GM19193 (cell line): Measurements from ENCODE around the gene ALPK3.

ENCODE experiments used
- POLR2A ChIP-seq: IDR thresholded peaks from 4 replicates; pipeline ENCODE4 v1.6.1; 2011; ENCODE audit not compliant: insufficient read depth, insufficient read length; ENCODE audit errors: extremely low read depth

The ALPK3 gene

DNA sequence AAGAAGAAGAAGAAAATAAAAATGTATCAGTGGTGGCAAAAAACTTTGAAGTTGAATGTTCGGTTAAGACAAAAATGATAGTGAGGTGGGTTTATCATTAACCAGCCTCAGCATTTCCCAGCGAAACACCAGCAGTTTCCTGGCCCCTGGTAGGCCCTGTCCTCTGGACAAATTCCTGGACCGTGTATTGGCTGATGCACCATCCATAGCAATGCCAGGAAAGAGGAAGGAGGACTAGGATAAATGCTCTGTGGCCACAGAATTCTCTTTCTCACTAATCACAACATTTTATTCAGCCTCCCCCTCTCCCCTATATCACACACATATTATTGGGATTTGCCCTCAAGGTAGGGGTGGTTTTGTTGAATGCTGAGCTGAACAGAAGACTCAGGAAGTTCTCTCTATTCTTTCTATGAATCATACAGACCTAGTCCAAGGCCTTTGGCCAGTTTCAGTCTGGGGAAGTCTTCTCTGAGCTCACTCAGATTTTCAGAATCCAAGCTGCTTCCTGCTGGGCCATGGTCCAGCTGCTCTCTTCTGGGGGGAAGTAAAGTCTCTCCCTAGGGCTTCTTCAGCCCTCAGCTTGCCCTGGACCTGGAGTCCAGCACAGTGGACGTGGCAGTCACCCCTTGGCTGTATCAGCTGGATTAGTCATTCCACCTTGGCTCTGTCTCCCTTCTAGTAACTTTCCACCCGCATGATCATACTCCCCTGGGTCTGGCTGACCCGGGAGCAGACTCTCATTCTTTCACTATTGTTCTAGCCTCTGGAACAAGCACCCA lies 94.9 kb downstream of the ALPK3 start:
- TF ChIP-seq POLR2A, result no peak

DNA sequence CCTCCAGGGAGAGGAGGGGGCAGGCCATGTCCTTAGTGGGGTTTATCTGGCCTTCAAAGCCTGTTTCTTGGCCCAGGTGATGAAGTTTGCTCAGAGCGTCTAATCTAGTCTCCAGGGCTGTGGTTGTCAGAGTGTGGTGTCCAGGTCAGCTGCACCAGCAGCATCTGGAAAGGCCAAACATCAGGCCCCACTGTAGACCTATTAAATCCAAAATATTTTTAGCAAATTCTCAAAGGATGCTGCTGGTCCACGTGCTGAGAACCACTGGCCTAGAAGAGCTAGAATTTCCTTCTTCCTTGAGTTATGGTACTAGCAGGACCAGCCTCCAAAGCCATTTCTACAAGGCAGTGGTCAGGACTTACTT lies 96.2 kb downstream of the ALPK3 start:
- no peak for TF ChIP-seq POLR2A

DNA sequence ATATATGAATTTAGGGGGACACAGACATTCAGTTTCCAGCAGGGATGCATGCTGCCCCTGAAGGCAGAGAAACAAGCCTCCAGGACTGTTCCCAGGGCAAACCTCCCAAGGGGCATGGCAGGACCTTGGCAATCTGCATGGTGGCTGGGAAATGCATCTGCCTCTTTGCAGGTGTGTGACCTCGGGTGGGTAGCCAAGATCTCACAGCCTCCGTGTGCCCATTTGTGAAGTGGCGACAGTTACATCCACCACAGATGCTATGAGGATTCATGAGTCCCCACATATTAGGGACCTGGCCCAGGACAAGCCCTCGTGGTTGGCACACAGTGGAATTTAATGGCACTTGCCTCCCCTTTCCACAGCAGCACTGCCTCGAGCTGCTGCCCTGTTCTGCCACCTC lies 97.2 kb downstream of the ALPK3 start:
- no peak for TF ChIP-seq POLR2A

DNA sequence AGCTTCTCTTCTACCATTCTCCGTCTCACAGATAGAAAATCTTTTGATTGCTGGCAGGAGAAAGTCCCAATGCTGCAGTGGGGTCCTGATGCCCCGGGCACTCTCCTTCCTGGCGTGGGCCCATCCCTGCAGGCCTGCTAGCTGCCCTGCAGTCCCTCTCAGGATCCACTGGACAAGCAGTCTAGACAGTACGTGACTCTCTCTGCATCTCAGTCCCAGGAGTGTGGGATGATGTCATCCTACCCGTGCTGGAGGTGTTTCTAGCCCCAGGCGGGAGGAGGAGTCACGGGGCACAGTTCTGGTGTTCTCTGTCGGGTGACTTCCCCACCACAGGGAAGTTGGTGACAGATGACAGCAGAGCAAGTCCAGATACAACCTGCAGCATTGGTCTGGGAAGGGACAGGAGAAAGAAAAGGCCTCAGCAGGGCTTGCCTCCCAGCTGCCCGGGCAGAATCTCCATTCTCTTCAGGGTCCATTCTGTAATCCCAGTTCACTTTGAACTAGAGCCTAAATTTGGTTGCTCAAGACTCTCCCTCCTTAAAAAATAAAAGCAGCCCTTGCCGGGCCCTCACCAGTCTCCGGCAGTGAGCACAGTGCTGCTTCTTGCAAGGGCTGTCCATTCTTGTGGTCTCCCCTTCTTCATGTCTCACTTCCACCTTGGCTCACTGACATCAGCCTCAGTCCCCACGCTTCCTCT lies 97.9 kb downstream of the ALPK3 start:
- TF ChIP-seq POLR2A, result no peak

DNA sequence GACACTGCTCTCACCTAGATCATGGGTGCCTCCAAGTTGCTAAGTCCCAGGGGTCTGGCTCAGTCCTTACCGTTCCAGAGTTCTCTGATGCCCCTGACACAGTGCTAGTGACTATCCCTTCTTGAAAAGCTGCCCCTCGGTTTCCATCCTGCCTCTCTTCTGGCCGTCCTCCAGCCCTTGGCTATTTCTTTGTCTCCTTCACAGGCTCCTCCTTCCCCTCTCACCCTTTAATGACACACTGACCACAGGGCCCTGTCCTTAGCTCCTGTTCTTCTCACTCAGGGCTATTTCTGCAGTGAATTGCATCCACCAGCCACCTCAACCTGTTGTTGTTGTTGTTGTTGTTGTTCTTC lies 98.4 kb downstream of the ALPK3 start:
- TF ChIP-seq POLR2A, result no peak

DNA sequence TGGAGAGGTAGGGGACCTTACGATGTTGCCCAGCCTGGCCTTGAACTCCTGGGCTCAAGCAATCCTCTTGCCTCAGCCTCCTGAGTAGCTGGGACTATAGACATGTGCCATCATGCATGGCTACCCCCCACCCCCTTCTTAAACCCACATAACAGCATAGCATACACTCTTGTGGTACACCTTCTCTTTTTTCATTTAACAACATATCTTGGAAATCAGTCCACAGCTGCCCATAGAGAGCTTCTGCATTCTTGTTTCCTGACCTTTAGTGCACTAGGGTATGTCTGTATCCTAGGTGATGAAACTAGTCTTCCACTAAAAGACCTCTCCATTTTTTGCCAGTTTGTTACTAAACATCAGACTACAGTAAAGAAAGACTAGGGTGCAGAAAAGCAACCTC lies 100.3 kb downstream of the ALPK3 start:
- no peak for TF ChIP-seq POLR2A

DNA sequence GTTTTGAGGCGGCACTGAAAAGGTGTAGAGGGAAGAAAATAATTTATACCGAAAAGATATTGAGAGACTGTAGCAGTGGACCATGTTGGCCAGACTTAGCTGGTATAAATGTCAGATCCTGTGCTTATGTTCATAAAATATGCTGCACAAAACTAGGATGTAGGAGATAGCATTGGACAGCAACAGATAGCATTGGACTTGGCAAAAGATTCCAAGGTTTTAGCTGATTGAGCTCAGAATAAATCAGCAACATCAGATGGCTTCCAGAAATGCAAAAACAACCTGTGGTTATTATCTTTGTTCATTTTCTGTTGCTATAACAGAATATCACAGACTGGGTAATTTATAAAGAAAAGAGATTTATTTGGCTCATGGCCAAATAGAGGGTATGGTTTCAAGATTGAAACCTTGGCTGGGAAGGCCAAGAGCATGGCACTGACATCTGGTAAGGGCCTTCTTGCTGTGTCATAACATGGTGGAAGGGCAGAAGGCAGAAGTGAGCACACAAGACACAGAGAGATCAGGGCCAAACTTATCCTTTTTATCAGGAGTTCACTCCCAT lies 102.0 kb downstream of the ALPK3 start:
- no peak for TF ChIP-seq POLR2A

DNA sequence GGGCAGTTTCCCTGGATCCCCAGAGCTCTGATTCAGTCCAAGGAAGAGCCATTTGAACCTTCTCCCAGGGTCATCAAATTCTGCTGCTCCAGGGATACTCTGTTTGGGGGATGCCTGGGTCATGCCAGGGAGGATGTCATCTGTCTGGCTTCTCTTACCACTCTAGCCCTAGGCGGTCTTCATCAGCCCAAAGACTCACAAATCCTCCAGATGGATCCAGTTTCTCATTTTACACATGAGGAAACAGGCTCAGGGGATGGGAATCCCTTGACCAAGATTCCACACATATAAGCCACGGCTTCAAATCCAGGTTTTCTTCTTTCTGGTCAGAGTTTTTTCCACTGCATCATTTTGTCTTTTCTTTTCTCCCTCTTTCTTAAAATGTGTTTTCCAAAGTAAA lies 104.0 kb downstream of the ALPK3 start:
- TF ChIP-seq POLR2A, result no peak

DNA sequence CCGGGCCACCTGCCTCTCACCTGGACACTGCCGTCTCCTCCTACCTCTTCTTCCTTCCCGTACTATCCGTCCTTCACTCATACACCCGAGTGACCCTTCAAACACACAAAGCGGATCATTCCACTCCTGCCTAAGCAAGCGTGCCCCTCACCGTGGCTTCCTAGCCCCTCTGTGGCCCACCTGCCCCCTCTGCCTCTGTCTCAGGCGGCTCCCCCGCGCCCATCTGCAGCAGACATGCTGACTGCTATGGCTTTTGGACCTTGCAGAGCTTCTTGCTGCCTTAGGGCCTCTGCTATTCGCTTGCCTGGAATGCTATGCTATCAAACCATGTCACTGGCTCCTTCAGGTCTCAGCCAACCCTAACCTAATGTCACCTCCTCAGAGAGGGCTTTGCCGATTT lies 105.4 kb downstream of the ALPK3 start:
- TF ChIP-seq POLR2A, result no peak
